MM.1S (cell line): ENCODE data around the gene TCEAL1.

Experiments
- DNase-seq: peaks from one replicate; pipeline ENCODE4 v3.0.0-alpha.2; 2015
- H2AFZ ChIP-seq: fragments of 300-600 bp; sonication (generic); 2 replicates; pipeline ENCODE4 v1.6.0; 2016; ENCODE audit warnings: antibody characterized with exemption, low read length
- H3F3A ChIP-seq: fragments of 300-600 bp; sonication (generic); 2 replicates; pipeline ENCODE4 v1.6.1; 2016; ENCODE audit warnings: mild to moderate bottlenecking, antibody characterized with exemption, low read length, moderate library complexity, mixed read lengths; ENCODE audit not compliant: insufficient read depth
- H3K27ac ChIP-seq: fragments of 300-600 bp; sonication (generic); 2 replicates; pipeline ENCODE4 v1.5.1; 2016; ENCODE audit warnings: mild to moderate bottlenecking, low read length
- H3K27me3 ChIP-seq: fragments of 300-600 bp; sonication (generic); replicated peaks from 2 replicates; pipeline ENCODE4 v1.6.0; 2016; ENCODE audit warnings: low read length; ENCODE audit not compliant: insufficient read depth
- H3K36me3 ChIP-seq: fragments of 300-600 bp; sonication (generic); replicated peaks from 2 replicates; pipeline ENCODE4 v1.6.1; 2016; ENCODE audit warnings: mild to moderate bottlenecking, low read length, mixed read lengths; ENCODE audit not compliant: insufficient read depth
- H3K4me1 ChIP-seq: fragments of 300-600 bp; sonication (generic); 2 replicates; pipeline ENCODE4 v1.6.1; 2016; ENCODE audit warnings: low read length, mixed read lengths
- H3K4me2 ChIP-seq: fragments of 300-600 bp; sonication (generic); 2 replicates; pipeline ENCODE4 v1.6.0; 2016; ENCODE audit warnings: low read depth, low read length
- H3K4me3 ChIP-seq: fragments of 300-600 bp; sonication (generic); 2 replicates; pipeline ENCODE4 v1.5.1; 2016; ENCODE audit warnings: low read length, mixed read lengths
- H3K79me2 ChIP-seq: fragments of 300-600 bp; sonication (generic); 2 replicates; pipeline ENCODE4 v1.6.1; 2016; ENCODE audit warnings: mixed run types, low read length, mixed read lengths
- H3K9ac ChIP-seq: fragments of 300-600 bp; sonication (generic); 2 replicates; pipeline ENCODE4 v1.6.1; 2016; ENCODE audit warnings: low read length, mixed read lengths
- H3K9me2 ChIP-seq: fragments of 300-600 bp; sonication (generic); replicated peaks from 2 replicates; pipeline ENCODE4 v1.6.1; 2016; ENCODE audit warnings: mild to moderate bottlenecking, low read length, mixed read lengths; ENCODE audit not compliant: insufficient read depth
- H3K9me3 ChIP-seq: fragments of 300-600 bp; sonication (generic); replicated peaks from 2 replicates; pipeline ENCODE4 v1.6.1; 2016; ENCODE audit warnings: mild to moderate bottlenecking, low read length, mixed read lengths; ENCODE audit not compliant: insufficient read depth
- H4K20me1 ChIP-seq: fragments of 300-600 bp; sonication (generic); 2 replicates; pipeline ENCODE4 v1.6.1; 2016; ENCODE audit warnings: mild to moderate bottlenecking, low read length, moderate library complexity, mixed read lengths; ENCODE audit not compliant: insufficient read depth
- CTCF ChIP-seq: fragments of 300-600 bp; sonication (generic); IDR thresholded peaks from 2 replicates; pipeline ENCODE4 v1.5.1; 2016; ENCODE audit warnings: antibody characterized with exemption, low read length, mixed read lengths
- EZH2 ChIP-seq: fragments of 300-600 bp; sonication (generic); optimal IDR thresholded peaks from 2 replicates; pipeline ENCODE3; 2017; ENCODE audit warnings: low read depth, mild to moderate bottlenecking, antibody characterized with exemption, low read length, mixed read lengths
- EZH2phosphoT487 ChIP-seq: fragments of 300-600 bp; sonication (generic); IDR thresholded peaks from 2 replicates; pipeline ENCODE4 v1.6.1; 2018; ENCODE audit warnings: antibody characterized with exemption, low read length

TCEAL1 gene

DNA sequence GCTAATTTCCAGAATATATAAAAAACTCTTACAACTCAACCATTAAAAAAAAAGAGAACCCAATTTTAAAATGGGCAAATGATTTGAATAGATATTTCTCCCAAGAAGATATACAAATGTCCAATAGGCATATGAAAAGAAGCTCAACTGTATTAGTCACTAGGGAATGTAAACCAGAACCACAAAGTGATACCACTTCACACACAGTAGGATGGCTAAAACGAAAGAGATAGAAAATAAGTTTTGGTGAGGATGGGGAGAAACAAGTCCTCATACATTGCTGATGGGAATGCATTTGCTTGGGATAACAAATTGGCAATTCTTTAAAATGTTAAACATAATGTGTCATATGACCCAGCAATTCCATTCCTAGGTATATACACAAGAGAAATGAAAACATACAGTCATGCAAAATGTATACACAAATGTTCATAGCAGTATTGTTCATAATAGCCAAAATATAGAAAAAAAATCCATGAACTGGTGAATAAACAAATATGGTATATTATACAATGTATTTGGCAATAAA, 15.3 kb upstream of the TCEAL1 start:
- no peak overlapping the region for H3K27ac ChIP-seq
- no peaks in the 10 kb centered on the region for H3K36me3 ChIP-seq
- no peak overlapping the region for H3K4me2 ChIP-seq
- no peaks in the 10 kb centered on the region for H3K9me3 ChIP-seq
- H4K20me1 ChIP-seq: no peaks in the 10 kb centered on the region
- H3K9ac ChIP-seq: no peak overlapping the region
- no peaks in the 10 kb centered on the region for H3K9me2 ChIP-seq
- H3K79me2 ChIP-seq: no peaks in the 10 kb centered on the region
- H2AFZ ChIP-seq: no peak overlapping the region
- no peak for DNase-seq
- TF ChIP-seq EZH2phosphoT487 (no peak), CTCF (no peak), EZH2 (no peak)
- H3K4me1 ChIP-seq: no peaks in the 10 kb centered on the region
- H3K27me3 ChIP-seq: no peaks in the 10 kb centered on the region
- no peak overlapping the region for H3K4me3 ChIP-seq
- no peaks in the 10 kb centered on the region for H3F3A ChIP-seq

DNA sequence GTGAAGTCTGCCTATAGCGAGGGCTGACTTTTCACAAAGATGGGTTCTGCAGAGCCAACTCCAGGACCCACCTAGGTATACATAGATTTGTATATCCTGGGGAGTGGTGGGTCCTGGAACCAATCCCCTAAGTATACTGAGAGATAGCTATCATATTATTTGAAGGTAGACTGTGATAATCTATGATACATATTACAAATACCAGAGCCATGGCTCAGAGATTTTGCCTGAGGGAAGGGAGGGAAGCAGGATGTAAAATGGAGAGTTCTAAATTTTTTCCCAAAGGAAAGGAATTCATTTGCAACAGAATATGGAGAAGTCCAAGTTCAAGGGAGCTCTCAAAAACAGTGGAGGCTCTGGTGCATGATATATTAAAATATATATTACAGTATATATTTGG, 13.8 kb upstream of the TCEAL1 start:
- H3K4me1 ChIP-seq: no peaks in the 10 kb centered on the region
- TF ChIP-seq EZH2 (no peak), CTCF (no peak), EZH2phosphoT487 (no peak)
- no peak overlapping the region for H3K27ac ChIP-seq
- DNase-seq: no peak
- no peaks in the 10 kb centered on the region for H4K20me1 ChIP-seq
- no peaks in the 10 kb centered on the region for H3K27me3 ChIP-seq
- H3K79me2 ChIP-seq: no peaks in the 10 kb centered on the region
- no peaks in the 10 kb centered on the region for H3F3A ChIP-seq
- H3K36me3 ChIP-seq: no peaks in the 10 kb centered on the region
- H3K9me3 ChIP-seq: no peaks in the 10 kb centered on the region
- H3K9ac ChIP-seq: no peak overlapping the region
- H3K4me3 ChIP-seq: no peak overlapping the region
- H2AFZ ChIP-seq: no peak overlapping the region
- no peak overlapping the region for H3K4me2 ChIP-seq
- no peaks in the 10 kb centered on the region for H3K9me2 ChIP-seq

GRCh38 chrX:103615781-103616371, 12.9 kb upstream of the TCEAL1 start:
- H3K4me2 ChIP-seq: no peak overlapping the region
- DNase-seq: no peak

More at GRCh38 chrX:103615781-103616371, 12.9 kb upstream of the TCEAL1 start:
- Histone ChIP-seq H3K9me3 (no peaks in the 10 kb centered on the region), H3F3A (no peaks in the 10 kb centered on the region), H3K4me3 (no peak overlapping the region), H3K36me3 (no peaks in the 10 kb centered on the region), H3K9me2 (no peaks in the 10 kb centered on the region), H3K27me3 (no peaks in the 10 kb centered on the region), H3K79me2 (no peaks in the 10 kb centered on the region), H3K27ac (no peak overlapping the region), H2AFZ (no peak overlapping the region), H3K9ac (no peak overlapping the region), H4K20me1 (no peaks in the 10 kb centered on the region), H3K4me1 (no peaks in the 10 kb centered on the region)
- TF ChIP-seq CTCF: no peak
- no peak for TF ChIP-seq EZH2phosphoT487
- TF ChIP-seq EZH2: no peak
